Activated naive CD8-positive, alpha-beta T cell treated with anti-CD3 and anti-CD28 coated beads, Interleukin-2, amount 10 ng/mL, durations not matched to agents 7 days and 5 days (primary cell): ENCODE measurements around the gene RASD2. TPM values are rescaled to one million over a fixed set of nuclear protein-coding genes. Genes with fewer than 3 reads are reported as not detected.

Source experiments
- ATAC-seq: fragments of 150-1000 bp; cut with Tn5 transposase; one replicate; pipeline ENCODE4 v1.10.0; 2021; ENCODE audit warnings: low read depth, moderate library complexity
- POLR2A ChIA-PET: fragments of 350-600 bp; sonication (Branson Sonifier 250); formaldehyde crosslinking; loops from one replicate; lab custom pipeline; 2021; ENCODE audit warnings: antibody characterized with exemption; lab: Charles Lee
- DNase-seq: peaks from one replicate; pipeline ENCODE4 v3.0.0; 2021
- H3K27ac Mint-ChIP-seq: one replicate; pipeline ENCODE4 v1.8.0; 2022; ENCODE audit warnings: mild to moderate bottlenecking, mixed read lengths
- H3K27me3 Mint-ChIP-seq: one replicate; pipeline ENCODE4 v1.8.0; 2022; ENCODE audit warnings: mild to moderate bottlenecking, moderate library complexity, mixed read lengths
- H3K36me3 Mint-ChIP-seq: one replicate; pipeline ENCODE4 v1.8.0; 2021; ENCODE audit warnings: mild to moderate bottlenecking, mixed read lengths
- H3K4me1 Mint-ChIP-seq: one replicate; pipeline ENCODE4 v1.8.0; 2021; ENCODE audit warnings: mixed read lengths
- H3K4me3 Mint-ChIP-seq: one replicate; pipeline ENCODE4 v1.8.0; 2022; ENCODE audit warnings: mild to moderate bottlenecking, moderate library complexity, mixed read lengths
- H3K9me3 Mint-ChIP-seq: one replicate; pipeline ENCODE4 v1.8.0; 2021; ENCODE audit warnings: mixed read lengths
- total RNA-seq, 2 experiments: library from RNA; stranded (reverse); gene quantifications; one replicate each; pipeline ENCODE4 v1.2.3, GENCODE V29; 2021

RASD2 gene
- total RNA-seq, 2 experiments from 2014 or later = not detected

DNA sequence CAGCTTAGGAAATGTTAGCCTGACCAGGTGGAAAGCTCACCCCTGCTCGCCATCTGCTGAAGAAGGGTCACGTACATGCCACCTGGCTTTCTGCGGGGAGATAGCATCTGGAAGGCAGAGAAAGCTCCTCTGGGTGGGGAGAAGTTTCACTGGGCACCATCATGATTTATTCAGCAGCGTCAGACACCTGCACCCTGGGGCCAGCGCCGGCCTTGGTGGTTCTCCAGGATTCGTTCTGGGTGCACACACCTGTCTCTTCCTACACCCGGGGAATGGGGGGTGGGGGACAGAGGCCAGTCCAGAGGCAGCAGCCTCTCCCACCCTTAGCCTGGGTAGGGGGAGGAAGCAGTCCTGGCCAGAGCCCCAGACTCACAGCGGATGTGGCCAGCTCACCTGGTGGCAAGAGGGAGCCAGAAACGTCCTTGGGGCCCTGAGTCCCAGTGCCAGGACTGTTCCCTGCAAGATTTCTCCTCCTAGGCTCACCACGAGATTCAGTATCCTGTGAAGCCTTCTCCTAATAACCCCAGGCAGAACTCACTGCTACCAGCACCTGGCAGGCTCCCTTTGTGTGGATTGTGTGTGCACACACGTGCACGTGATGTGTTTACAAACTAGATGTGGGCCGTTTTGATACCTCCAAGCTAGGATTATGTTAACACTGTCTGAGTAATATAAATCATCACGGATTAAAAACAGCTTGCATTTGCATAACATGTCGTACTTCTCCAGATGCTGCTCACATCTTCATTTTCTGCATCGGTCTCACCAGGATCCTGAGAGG is 17.3 kb upstream of the RASD2 start:
- POLR2A ChIA-PET = no interaction called here
- H3K36me3 Mint-ChIP-seq = no peaks in the 10 kb centered on the region
- DNase-seq (no peak), ATAC-seq (no peak)
- H3K4me1 Mint-ChIP-seq = no peaks in the 10 kb centered on the region
- no peak overlapping the region for H3K4me3 Mint-ChIP-seq
- no peaks in the 10 kb centered on the region for H3K9me3 Mint-ChIP-seq
- peaks cover 23% of the 10 kb centered on the region for H3K27me3 Mint-ChIP-seq
- no peak overlapping the region for H3K27ac Mint-ChIP-seq

DNA sequence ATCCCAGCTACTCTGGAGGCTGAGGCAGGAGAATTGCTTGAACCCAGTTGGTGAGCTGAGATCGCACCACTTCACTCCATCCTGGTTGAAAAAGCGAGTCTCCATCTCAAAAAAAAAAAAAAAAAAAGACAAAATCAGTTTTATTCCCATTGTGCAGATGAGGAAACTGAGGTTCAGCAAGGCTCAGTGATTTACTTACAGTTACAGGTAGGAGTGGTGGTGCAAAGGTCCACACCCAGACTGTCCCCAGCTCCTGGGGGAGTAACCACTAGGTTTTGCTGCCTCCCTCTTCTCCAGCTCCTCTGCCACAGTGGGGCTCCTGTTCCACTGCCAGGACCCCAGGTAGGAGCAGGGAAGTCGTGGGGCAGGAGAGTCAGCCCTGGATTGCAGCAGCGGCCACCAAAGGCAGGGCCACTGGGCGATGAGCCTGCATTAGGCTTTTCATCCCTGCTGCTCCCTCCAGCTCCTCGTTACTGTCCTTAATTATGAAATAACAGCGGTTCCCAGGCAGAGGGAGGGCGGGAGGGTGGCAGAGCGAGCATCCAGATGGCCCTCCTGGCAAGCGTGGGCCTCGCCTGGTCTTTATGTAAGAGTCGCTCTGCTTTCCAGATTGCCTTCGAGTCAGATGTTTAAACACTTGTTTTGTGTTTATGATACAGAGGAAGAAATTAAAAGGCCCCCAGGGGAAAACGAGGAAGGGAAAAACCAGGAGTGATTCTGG is 15.5 kb upstream of the RASD2 start:
- Mint-ChIP-seq H3K27ac (no peak overlapping the region), H3K9me3 (peaks cover 2% of the 10 kb centered on the region), H3K4me3 (no peak overlapping the region), H3K4me1 (no peaks in the 10 kb centered on the region), H3K36me3 (no peaks in the 10 kb centered on the region), H3K27me3 (peaks cover 18% of the 10 kb centered on the region)
- DNase-seq = no peak
- no peak for ATAC-seq
- POLR2A ChIA-PET = no interaction called here

DNA sequence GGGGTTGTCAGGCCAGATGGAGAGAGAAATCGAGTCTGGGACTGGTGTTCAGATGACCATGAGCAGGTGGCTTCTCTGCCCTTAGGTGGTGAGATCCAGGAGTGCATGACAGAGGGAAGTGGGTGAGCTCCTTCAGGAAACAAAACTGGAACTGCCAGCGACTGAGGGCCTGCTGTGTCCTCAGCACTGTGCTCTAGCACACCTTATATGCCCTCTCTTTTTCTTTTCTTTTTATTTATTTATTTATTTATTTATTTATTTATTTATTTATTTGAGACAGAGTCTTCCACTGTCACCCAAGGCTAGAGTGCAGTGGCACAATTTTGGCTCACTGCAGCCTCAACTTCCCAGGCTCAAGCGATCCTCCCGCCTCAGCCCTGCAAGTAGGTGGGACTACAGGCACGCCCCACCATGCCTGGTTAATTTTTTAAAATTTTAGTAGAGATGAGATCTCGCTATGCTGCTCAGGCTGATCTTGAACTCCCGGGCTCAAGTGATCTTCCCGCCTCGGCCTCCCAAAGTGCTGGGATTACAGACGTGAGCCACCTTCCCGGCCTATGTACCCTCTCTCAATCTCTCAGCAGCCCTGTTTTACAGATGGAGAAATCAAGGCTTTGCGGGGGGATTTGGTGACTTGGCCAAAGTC is 14.8 kb upstream of the RASD2 start:
- DNase-seq (no peak), ATAC-seq (no peak)
- no peaks in the 10 kb centered on the region for H3K36me3 Mint-ChIP-seq
- peaks cover 2% of the 10 kb centered on the region for H3K9me3 Mint-ChIP-seq
- H3K4me3 Mint-ChIP-seq = no peak overlapping the region
- H3K27me3 Mint-ChIP-seq = peaks cover 13% of the 10 kb centered on the region
- H3K4me1 Mint-ChIP-seq = no peaks in the 10 kb centered on the region
- H3K27ac Mint-ChIP-seq = no peak overlapping the region
- POLR2A ChIA-PET = no interaction called here

DNA sequence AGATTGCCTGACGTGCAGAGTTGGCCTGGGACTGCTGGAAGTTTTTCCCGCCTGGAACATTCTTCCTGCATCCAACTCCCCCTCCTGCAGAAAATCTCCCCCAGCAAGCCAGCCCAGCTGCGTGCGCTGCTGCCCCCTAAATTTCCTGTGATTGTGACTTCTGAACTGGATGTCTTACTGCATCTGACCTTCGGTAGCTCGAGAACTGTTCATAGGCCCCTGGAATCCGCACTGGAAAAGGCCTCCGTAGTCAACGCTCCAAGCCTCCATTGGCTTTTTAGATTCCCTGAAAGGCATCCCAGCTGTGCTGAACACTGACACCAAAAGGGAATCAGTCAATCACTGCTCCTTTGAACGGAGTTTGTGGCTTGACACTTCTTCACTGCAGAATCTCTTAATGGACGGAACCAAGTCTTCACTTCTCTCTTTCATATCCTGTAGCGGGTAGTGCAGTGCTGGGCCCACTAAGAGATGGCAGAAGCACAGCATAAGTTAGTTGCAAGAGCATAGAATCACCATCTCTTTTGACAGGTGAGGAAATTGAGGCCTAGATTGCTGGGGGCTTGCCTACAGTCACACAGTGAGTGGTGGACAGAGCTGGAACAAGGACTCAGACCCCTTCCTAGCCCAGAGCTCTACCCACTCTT is 14.2 kb upstream of the RASD2 start:
- no peak overlapping the region for H3K4me3 Mint-ChIP-seq
- peaks cover 2% of the 10 kb centered on the region for H3K9me3 Mint-ChIP-seq
- POLR2A ChIA-PET = no interaction called here
- peaks cover 9% of the 10 kb centered on the region for H3K27me3 Mint-ChIP-seq
- DNase-seq (no peak), ATAC-seq (no peak)
- no peaks in the 10 kb centered on the region for H3K36me3 Mint-ChIP-seq
- H3K27ac Mint-ChIP-seq = no peak overlapping the region
- H3K4me1 Mint-ChIP-seq = no peaks in the 10 kb centered on the region

DNA sequence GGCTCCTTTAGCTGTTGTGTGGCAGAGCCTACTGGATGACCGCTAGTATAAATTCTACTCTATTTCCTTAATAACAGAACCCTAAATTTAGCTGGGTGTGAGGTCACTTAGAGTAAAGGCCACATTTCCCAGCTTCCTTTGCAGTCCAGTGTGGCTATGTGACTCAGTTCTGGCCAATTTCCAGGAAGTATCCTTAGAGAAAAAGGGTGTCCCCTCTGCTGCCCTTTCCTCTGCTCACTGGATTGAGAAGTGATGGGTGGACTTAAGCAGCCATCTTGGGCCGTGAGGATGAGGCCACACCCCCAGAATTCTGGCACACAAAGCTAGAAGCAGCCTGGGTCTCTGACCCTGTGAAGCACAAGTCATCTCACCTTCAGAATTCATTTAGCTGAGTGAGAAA is 11.7 kb upstream of the RASD2 start:
- Mint-ChIP-seq H3K27ac (no peak overlapping the region), H3K36me3 (no peaks in the 10 kb centered on the region), H3K9me3 (peaks cover 2% of the 10 kb centered on the region), H3K27me3 (no peaks in the 10 kb centered on the region), H3K4me1 (no peaks in the 10 kb centered on the region), H3K4me3 (no peak overlapping the region)
- POLR2A ChIA-PET = no interaction called here
- no peak for ATAC-seq
- DNase-seq = no peak

DNA sequence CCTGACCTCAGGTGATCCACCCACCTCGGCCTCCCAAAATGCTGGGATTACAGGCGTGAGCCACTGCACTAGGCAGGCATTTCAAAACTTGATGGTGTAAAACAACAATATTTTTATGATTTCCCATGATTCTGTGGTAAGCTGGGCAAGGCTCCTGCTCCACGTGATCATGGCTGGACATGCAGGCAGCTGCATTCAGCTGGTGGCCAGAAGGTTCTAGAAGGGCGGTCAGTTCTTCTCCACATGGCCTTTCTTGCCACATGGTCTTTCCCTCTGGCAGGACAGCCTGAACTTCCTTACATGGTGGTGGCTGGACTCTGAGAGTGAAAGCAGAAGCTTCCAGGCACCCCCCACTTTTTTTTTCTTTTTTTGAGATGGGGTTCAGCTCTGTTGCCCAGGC is 9.9 kb upstream of the RASD2 start:
- ATAC-seq = no peak

DNA sequence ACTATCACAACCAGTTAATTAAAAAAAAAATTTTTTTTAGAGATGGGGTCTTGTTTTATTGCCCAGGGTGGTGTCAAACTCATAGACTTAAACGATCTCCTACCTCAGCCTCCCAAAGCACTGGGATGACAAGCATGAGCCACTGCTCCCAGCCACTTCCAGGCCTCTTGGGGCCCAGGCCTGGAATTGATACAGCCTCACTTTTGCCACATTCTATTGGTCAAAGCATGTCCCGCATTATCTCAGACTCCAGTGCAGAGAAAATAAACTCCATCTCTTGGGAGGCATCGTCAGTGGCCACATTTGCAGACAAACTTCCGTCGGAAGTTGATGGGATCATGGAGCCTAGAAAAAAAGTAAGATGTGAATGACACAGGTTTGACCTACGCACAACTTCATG is 9.4 kb upstream of the RASD2 start:
- DNase-seq (no peak), ATAC-seq (no peak)
- Mint-ChIP-seq H3K27me3 (peaks cover 4% of the 10 kb centered on the region), H3K4me3 (no peak overlapping the region), H3K27ac (no peak overlapping the region), H3K9me3 (peaks cover 2% of the 10 kb centered on the region), H3K4me1 (no peaks in the 10 kb centered on the region), H3K36me3 (no peaks in the 10 kb centered on the region)
- POLR2A ChIA-PET = no interaction called here

More for the DNA sequence above, 9.9 kb upstream of the RASD2 start:
- H3K4me3 Mint-ChIP-seq = no peak overlapping the region
- peaks cover 4% of the 10 kb centered on the region for H3K27me3 Mint-ChIP-seq
- DNase-seq = no peak
- H3K36me3 Mint-ChIP-seq = no peaks in the 10 kb centered on the region
- peaks cover 2% of the 10 kb centered on the region for H3K9me3 Mint-ChIP-seq
- POLR2A ChIA-PET = no interaction called here
- no peak overlapping the region for H3K27ac Mint-ChIP-seq
- H3K4me1 Mint-ChIP-seq = no peaks in the 10 kb centered on the region

DNA sequence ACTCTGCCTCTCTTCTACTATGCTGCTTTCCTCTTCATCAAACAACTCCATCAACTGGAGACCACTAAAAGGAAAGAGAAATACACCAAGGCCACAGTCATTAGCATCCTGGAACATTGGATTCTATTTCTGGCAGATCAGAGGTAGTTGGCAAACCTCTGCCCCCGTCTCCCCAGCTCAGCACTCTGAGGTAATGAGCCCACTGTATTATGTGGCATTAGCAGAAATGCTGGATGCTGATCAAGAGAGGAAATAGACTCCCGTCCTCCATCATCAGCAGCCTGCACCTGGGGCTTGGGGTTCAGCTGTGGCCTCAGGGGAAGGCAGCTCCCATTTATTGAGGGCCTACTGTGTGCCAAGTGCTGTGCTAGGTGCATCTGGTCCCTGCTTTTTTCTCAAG is 9.0 kb upstream of the RASD2 start:
- Mint-ChIP-seq H3K27me3 (peaks cover 4% of the 10 kb centered on the region), H3K4me1 (no peaks in the 10 kb centered on the region), H3K9me3 (peaks cover 2% of the 10 kb centered on the region), H3K4me3 (no peak overlapping the region), H3K36me3 (no peaks in the 10 kb centered on the region), H3K27ac (no peak overlapping the region)
- POLR2A ChIA-PET = no interaction called here
- DNase-seq (no peak), ATAC-seq (no peak)

DNA sequence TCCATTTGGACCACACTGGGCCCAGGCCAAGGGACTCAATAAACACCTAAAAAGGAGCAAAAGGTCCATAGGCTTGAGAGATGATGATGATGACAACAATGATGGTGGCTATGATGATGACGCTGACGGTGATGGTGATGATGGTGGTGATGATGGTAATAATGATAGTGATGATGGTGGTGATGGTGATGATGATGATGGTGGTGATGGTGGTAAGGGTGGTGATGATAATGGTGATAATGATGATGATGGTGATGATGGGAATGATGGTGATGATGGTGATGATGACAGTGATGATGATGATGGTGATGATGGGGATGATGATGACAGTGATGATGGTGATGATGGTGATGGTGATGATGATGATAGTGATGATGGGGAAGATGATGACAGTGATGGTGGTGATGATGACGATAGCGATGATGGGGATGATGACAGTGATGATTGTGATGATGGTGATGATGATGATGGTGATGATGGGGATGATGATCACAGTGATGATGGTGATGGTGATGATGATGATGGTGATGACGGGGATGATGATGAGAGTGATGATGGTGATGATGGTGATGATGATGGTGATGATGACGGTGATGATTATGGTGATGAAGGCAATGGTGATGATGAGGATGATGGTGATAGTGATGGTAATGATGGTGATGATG is 7.1 kb upstream of the RASD2 start:
- no peak overlapping the region for H3K27ac Mint-ChIP-seq
- POLR2A ChIA-PET = no interaction called here
- peaks cover 4% of the 10 kb centered on the region for H3K4me1 Mint-ChIP-seq
- H3K27me3 Mint-ChIP-seq = peaks cover 7% of the 10 kb centered on the region
- H3K4me3 Mint-ChIP-seq = no peak overlapping the region
- H3K36me3 Mint-ChIP-seq = no peaks in the 10 kb centered on the region
- DNase-seq (no peak), ATAC-seq (no peak)
- peaks cover 2% of the 10 kb centered on the region for H3K9me3 Mint-ChIP-seq

DNA sequence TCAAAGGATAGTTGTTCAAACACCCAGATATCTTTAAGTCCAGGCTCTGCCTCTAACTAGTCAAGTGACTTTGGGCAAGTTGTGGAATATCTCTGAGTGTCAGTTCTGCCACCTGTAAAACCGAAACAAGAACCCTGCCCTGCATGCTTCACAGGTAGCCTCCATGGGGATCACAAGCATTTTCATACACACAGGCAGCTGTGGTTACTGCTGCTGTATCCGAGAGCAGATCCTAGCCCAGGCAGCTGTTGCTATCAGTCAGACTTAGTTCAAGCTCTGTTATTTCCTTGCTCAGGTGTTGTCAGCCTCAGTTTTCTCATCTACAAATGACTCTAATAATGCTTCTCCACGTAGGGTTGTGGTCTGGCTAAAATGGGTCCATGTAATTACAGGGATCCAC is 6.5 kb upstream of the RASD2 start:
- Mint-ChIP-seq H3K9me3 (peaks cover 2% of the 10 kb centered on the region), H3K4me3 (no peak overlapping the region), H3K27me3 (peaks cover 7% of the 10 kb centered on the region), H3K36me3 (no peaks in the 10 kb centered on the region), H3K4me1 (peaks cover 4% of the 10 kb centered on the region), H3K27ac (no peak overlapping the region)
- DNase-seq (no peak), ATAC-seq (no peak)
- POLR2A ChIA-PET = interaction anchor here (1.0 kb wide), 1 partner anchor 115 kb away, joined by 3 read pairs; no protein-coding TSS in a partner anchor

DNA sequence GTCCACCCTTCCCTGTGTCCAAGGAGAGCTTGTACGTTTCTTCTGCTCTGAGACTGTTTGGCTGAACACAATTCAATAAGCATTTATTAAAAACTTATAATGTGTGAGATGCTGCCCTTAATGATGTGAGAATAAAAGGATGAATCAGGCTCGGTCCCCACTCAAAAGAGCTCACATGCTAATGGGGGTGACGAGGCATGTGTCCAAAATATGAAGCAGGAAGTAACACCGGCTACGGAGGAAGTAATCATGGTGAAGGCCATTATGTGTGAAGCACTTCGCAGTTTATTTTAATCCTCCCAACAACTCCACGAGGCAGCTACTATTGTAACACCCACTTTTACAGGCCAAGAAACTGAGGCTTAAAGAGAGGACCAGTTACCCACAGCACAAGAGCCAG is 3.4 kb upstream of the RASD2 start:
- Mint-ChIP-seq H3K36me3 (no peaks in the 10 kb centered on the region), H3K4me3 (no peak overlapping the region), H3K27me3 (peaks cover 20% of the 10 kb centered on the region), H3K4me1 (peaks cover 5% of the 10 kb centered on the region), H3K27ac (no peak overlapping the region), H3K9me3 (no peaks in the 10 kb centered on the region)
- DNase-seq (no peak), ATAC-seq (no peak)
- POLR2A ChIA-PET = no interaction called here

DNA sequence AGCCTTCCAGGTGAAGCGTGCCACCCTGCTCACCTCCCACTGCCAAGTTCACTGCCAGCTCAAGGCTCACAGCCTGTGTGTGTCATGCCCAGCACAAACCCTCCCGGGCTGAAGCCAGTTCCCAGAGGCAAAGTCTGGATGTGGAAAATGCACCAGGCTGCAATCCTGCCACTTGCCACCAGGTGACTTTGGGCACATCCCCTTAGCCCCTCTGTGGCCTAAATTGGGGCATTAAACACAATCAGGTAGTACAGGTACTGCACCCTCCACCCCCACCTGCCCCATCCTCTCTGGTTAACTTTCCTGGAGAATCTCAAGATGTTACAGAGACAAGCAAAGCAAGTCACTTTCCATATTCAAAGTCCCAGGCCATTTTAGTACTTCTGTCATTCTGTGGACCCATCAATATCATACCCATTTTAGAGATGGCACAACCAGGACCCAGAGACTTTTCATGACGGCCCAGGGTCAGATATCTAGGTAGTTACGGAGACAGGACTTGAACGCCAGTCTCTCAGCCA is 1.8 kb upstream of the RASD2 start:
- POLR2A ChIA-PET = no interaction called here

DNA sequence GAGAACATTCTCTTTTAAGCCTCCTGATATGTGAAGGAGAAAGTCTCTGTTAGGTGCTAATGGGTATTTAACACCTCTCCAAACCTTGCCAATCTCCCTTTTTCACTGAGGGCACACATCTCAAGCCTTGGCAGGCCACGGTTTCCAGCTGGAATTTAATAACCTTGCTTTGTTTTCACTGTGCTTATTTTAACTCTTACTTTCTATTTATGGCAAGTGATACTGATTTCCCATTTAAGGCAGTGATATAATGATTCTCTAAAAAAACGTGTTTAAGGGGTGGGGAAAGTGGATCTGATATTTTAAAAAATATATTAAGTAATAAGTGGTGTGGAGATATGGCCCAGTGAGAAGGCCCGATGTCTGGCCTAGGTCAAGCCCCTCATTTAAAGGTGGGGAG is 1.1 kb upstream of the RASD2 start:
- peaks cover 7% of the 10 kb centered on the region for H3K4me1 Mint-ChIP-seq
- H3K27ac Mint-ChIP-seq = no peak overlapping the region
- ATAC-seq (no peak), DNase-seq (no peak)
- no peaks in the 10 kb centered on the region for H3K36me3 Mint-ChIP-seq
- no peaks in the 10 kb centered on the region for H3K9me3 Mint-ChIP-seq
- POLR2A ChIA-PET = no interaction called here
- H3K27me3 Mint-ChIP-seq = peaks cover 30% of the 10 kb centered on the region
- peak overlapping the region; percentile 42 for H3K4me3 Mint-ChIP-seq

More for the DNA sequence above, 1.8 kb upstream of the RASD2 start:
- peaks cover 30% of the 10 kb centered on the region for H3K27me3 Mint-ChIP-seq
- ATAC-seq (no peak), DNase-seq (no peak)
- peaks cover 7% of the 10 kb centered on the region for H3K4me1 Mint-ChIP-seq
- H3K9me3 Mint-ChIP-seq = no peaks in the 10 kb centered on the region
- H3K36me3 Mint-ChIP-seq = no peaks in the 10 kb centered on the region
- no peak overlapping the region for H3K27ac Mint-ChIP-seq
- no peak overlapping the region for H3K4me3 Mint-ChIP-seq
